ENCODE data around the gene PALD1.

GRCh38 chr10:70573599-70574506 is 95.3 kb downstream of the PALD1 start:
- TF ChIP-seq, protein P1, sequence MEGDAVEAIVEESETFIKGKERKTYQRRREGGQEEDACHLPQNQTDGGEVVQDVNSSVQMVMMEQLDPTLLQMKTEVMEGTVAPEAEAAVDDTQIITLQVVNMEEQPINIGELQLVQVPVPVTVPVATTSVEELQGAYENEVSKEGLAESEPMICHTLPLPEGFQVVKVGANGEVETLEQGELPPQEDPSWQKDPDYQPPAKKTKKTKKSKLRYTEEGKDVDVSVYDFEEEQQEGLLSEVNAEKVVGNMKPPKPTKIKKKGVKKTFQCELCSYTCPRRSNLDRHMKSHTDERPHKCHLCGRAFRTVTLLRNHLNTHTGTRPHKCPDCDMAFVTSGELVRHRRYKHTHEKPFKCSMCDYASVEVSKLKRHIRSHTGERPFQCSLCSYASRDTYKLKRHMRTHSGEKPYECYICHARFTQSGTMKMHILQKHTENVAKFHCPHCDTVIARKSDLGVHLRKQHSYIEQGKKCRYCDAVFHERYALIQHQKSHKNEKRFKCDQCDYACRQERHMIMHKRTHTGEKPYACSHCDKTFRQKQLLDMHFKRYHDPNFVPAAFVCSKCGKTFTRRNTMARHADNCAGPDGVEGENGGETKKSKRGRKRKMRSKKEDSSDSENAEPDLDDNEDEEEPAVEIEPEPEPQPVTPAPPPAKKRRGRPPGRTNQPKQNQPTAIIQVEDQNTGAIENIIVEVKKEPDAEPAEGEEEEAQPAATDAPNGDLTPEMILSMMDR (IDR thresholded peaks at IDR 0.05 in 2 of 3, conservative IDR thresholded peaks at IDR 0.05 in 1 of 3; ENCODE audit: insufficient read depth in 2 of 3, low read depth in 1 of 3, low read length in 3 of 3), result no peak
- TF ChIP-seq EZH2 (IDR thresholded peaks at IDR 0.05; ENCODE audit: borderline replicate concordance, low read depth, low read length) (no peak), NFRKB (IDR thresholded peaks at IDR 0.05; ENCODE audit: low read depth) (no peak), TBL1XR1 (IDR thresholded peaks at IDR 0.05; ENCODE audit: low read length in 2 of 2) (no peak), MAX (CRISPR knock-in tag; IDR thresholded peaks at IDR 0.05) (no peak), TCF7L2 (IDR thresholded peaks at IDR 0.05; ENCODE audit: low read depth, low read length) (no peak), SMAD1 (IDR thresholded peaks at IDR 0.05; ENCODE audit: low read depth, low read length, partially characterized antibody) (no peak), KLF6 (CRISPR knock-in tag; IDR thresholded peaks at IDR 0.05; ENCODE audit: borderline replicate concordance) (no peak), SP1 (CRISPR knock-in tag; IDR thresholded peaks at IDR 0.05) (no peak), POLR2A (conservative IDR thresholded peaks at IDR 0.05) (no peak), NFIC (IDR thresholded peaks at IDR 0.05) (no peak)
- TF ChIP-seq, protein P2, sequence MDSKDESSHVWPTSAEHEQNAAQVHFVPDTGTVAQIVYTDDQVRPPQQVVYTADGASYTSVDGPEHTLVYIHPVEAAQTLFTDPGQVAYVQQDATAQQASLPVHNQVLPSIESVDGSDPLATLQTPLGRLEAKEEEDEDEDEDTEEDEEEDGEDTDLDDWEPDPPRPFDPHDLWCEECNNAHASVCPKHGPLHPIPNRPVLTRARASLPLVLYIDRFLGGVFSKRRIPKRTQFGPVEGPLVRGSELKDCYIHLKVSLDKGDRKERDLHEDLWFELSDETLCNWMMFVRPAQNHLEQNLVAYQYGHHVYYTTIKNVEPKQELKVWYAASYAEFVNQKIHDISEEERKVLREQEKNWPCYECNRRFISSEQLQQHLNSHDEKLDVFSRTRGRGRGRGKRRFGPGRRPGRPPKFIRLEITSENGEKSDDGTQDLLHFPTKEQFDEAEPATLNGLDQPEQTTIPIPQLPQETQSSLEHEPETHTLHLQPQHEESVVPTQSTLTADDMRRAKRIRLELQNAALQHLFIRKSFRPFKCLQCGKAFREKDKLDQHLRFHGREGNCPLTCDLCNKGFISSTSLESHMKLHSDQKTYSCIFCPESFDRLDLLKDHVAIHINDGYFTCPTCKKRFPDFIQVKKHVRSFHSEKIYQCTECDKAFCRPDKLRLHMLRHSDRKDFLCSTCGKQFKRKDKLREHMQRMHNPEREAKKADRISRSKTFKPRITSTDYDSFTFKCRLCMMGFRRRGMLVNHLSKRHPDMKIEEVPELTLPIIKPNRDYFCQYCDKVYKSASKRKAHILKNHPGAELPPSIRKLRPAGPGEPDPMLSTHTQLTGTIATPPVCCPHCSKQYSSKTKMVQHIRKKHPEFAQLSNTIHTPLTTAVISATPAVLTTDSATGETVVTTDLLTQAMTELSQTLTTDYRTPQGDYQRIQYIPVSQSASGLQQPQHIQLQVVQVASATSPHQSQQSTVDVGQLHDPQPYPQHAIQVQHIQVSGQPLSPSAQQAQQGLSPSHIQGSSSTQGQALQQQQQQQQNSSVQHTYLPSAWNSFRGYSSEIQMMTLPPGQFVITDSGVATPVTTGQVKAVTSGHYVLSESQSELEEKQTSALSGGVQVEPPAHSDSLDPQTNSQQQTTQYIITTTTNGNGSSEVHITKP (IDR thresholded peaks at IDR 0.05; ENCODE audit: partially characterized antibody), result no peak
- TF ChIP-seq, protein P3, sequence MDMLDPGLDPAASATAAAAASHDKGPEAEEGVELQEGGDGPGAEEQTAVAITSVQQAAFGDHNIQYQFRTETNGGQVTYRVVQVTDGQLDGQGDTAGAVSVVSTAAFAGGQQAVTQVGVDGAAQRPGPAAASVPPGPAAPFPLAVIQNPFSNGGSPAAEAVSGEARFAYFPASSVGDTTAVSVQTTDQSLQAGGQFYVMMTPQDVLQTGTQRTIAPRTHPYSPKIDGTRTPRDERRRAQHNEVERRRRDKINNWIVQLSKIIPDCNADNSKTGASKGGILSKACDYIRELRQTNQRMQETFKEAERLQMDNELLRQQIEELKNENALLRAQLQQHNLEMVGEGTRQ (CRISPR knock-in tag; IDR thresholded peaks at IDR 0.05), result no peak
